Measurements from ENCODE around the gene DESI1.

- TF ChIP-seq POLR2AphosphoS5 (IDR thresholded peaks at IDR 0.05; ENCODE audit: low read depth, low read length) (peak; percentile 73), CTCF (IDR thresholded peaks at IDR 0.05 in 2 of 3, conservative IDR thresholded peaks at IDR 0.05 in 1 of 3; ENCODE audit: borderline replicate concordance in 1 of 3, insufficient read depth in 1 of 3, low read depth in 2 of 3, low read length in 2 of 3) (no peak), SRF (IDR thresholded peaks at IDR 0.05; ENCODE audit: low read depth) (no peak), POLR2A (IDR thresholded peaks at IDR 0.05; ENCODE audit: borderline replicate concordance, extremely low read depth, insufficient read depth, insufficient read length) (peak; percentile 57), EZH2 (IDR thresholded peaks at IDR 0.05) (no peak), REST (IDR thresholded peaks at IDR 0.05; ENCODE audit: low read depth) (no peak), YY1 (IDR thresholded peaks at IDR 0.05; ENCODE audit: extremely low read depth, insufficient replicate concordance, low read depth, low read length) (peak; percentile 74), ZFX (IDR thresholded peaks at IDR 0.05) (peak; percentile 56; the same call in 1 of the 2 replicates), ZBTB33 (IDR thresholded peaks at IDR 0.05; ENCODE audit: extremely low read depth, insufficient replicate concordance, low read length) (no peak), RAD21 (IDR thresholded peaks at IDR 0.05; ENCODE audit: low read depth) (no peak), MAX (IDR thresholded peaks at IDR 0.05) (peak; percentile 66), ZNF274 (IDR thresholded peaks at IDR 0.05; ENCODE audit: low read depth, low read length) (no peak)
Measured at GRCh38 chr22:41589391-41590241, 31.2 kb downstream of the DESI1 start, which contains the start of gene PMM1.

Data from HCT116 (cell line).